ENCODE measurements around the gene NPR3. TPM values are rescaled to one million over a fixed set of nuclear protein-coding genes. Genes with fewer than 3 reads are reported as not detected.

The NPR3 gene
- total RNA-seq, 3 donors from 2014 or later: 1.9 to 44.2 (median 2.0) TPM

DNA sequence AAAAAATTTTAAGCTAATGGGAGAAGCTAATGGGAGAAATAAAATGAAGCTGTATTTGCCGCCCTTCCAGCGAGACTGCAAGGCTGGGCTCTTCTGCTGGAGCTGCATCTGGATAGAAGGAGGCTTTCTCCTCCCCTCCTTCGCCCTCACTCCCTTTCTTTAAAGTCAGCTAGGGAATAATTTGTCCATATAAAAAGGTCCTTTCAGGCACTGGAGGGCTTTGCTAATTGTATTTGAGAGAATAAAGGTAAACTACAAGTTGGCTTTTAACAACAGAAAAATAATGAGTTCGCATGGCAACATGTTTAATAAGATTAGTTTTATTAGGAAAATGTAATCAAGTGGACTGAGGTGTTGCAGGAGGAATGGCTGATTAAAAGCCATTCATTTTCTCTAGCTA lies 41.3 kb downstream of the NPR3 start:
- Histone ChIP-seq H3K9me3 (peaks cover 3 to 21% of the 10 kb centered on the region in 2 donors), H3K27me3 (no peaks in the 10 kb centered on the region), H3K4me3 (no peak overlapping the region), H3K4me1 (no peaks in the 10 kb centered on the region), H3K27ac (no peak overlapping the region), H3K36me3 (no peaks in the 10 kb centered on the region)
- intact Hi-C loops (cut with DNase I; ENCODE audit: low total_unique reads): no loop called here
- TF ChIP-seq POLR2A (IDR thresholded peaks at IDR 0.05): no peak
- DNase-seq (ENCODE audit: low spot score in 2 of 2): no peak

DNA sequence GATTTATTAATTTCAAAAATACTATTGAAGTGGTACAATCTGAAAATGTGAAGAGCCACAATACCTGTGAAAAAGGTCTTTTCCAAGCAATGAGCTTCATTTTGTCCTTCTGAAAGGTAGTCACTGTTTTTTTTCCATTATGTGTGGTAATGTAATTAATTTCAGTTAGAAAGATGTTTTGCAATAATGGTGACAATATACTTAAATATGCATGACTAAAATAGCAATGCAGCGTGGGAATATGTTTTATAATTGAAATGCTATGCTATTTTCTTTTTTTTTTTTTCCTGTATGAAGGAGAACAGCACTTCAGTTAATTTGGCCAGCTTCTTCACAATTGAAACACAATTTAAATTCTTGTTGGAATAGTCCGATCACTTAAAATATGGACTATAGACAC lies 41.9 kb downstream of the NPR3 start:
- peaks cover 3 to 15% of the 10 kb centered on the region in 2 donors for H3K9me3 ChIP-seq
- no peaks in the 10 kb centered on the region for H3K4me1 ChIP-seq
- H3K27me3 ChIP-seq: no peaks in the 10 kb centered on the region
- DNase-seq (ENCODE audit: low spot score in 2 of 2): no peak
- H3K36me3 ChIP-seq: no peaks in the 10 kb centered on the region
- H3K27ac ChIP-seq: no peak overlapping the region
- no peak overlapping the region for H3K4me3 ChIP-seq
- intact Hi-C loops (cut with DNase I; ENCODE audit: low total_unique reads): no loop called here
- TF ChIP-seq POLR2AphosphoS5 (IDR thresholded peaks at IDR 0.05) (no peak), POLR2A (IDR thresholded peaks at IDR 0.05) (no peak), CTCF (IDR thresholded peaks at IDR 0.05) (no peak)

DNA sequence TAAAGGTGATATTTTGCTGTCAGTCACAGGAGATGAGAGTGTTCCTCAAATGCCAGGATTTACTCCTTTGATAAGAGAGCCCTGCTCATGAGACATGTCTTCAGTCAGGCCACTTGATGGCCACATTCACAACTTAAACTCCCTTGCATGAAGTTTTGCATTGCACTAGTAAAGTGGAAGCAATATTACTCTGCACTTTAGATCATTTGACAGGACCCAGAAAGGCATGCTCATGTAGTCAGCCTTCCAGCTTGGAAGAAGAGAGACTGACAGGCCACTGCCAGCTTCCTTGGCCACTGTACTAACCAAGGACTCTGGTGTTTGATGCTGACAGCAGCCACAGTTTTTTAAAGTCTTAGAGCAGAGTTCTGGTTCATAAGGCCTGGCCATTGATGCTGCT lies 42.6 kb downstream of the NPR3 start:
- intact Hi-C loops (cut with DNase I; ENCODE audit: low total_unique reads): no loop called here
- Histone ChIP-seq H3K4me3 (no peak overlapping the region), H3K9me3 (peaks cover 3 to 9% of the 10 kb centered on the region in 2 donors), H3K36me3 (no peaks in the 10 kb centered on the region), H3K27me3 (no peaks in the 10 kb centered on the region), H3K4me1 (no peaks in the 10 kb centered on the region), H3K27ac (no peak overlapping the region)
- TF ChIP-seq POLR2A (IDR thresholded peaks at IDR 0.05) (no peak), POLR2AphosphoS5 (IDR thresholded peaks at IDR 0.05) (no peak), CTCF (IDR thresholded peaks at IDR 0.05) (no peak)
- DNase-seq (ENCODE audit: low spot score in 2 of 2): no peak

DNA sequence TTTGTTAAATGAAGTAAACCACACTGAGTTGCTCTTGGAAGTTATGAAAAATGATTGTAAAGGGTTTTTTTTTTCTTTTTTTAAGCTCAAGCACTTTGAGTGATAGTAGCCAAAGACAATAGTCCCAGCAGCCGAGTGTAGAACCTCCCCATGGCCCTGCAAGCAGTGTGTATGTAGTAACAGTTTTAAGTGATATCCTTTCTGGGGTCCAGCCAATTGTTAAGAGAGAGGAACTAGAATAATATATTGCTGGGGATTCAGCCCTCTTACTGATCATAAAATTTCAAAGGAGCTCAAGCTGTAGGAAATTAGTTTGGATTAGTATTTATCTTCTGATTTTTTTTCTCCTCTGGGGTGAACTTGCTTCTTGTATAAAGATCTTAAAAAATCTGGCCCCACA lies 43.2 kb downstream of the NPR3 start:
- DNase-seq (ENCODE audit: low spot score in 2 of 2): no peak
- Histone ChIP-seq H3K27ac (no peak overlapping the region), H3K27me3 (no peaks in the 10 kb centered on the region), H3K9me3 (peaks cover 3 to 9% of the 10 kb centered on the region in 2 donors), H3K4me1 (no peaks in the 10 kb centered on the region), H3K4me3 (no peak overlapping the region), H3K36me3 (no peaks in the 10 kb centered on the region)
- intact Hi-C loops (cut with DNase I; ENCODE audit: low total_unique reads): no loop called here
- no peak for TF ChIP-seq CTCF (IDR thresholded peaks at IDR 0.05)
- no peak for TF ChIP-seq POLR2A (IDR thresholded peaks at IDR 0.05)
- no peak for TF ChIP-seq POLR2AphosphoS5 (IDR thresholded peaks at IDR 0.05)

GRCh38 chr5:32760091-32760509 lies 49.0 kb downstream of the NPR3 start:
- Histone ChIP-seq H3K4me1 (no peaks in the 10 kb centered on the region), H3K36me3 (no peaks in the 10 kb centered on the region), H3K9me3 (peaks cover 0 to 11% of the 10 kb centered on the region in 2 donors), H3K27ac (no peak overlapping the region), H3K4me3 (no peak overlapping the region), H3K27me3 (peaks cover 0 to 2% of the 10 kb centered on the region in 2 donors)
- intact Hi-C loops (cut with DNase I; ENCODE audit: low total_unique reads): no loop called here
- DNase-seq (ENCODE audit: low spot score in 2 of 2): no peak
- TF ChIP-seq POLR2AphosphoS5 (IDR thresholded peaks at IDR 0.05) (no peak), POLR2A (IDR thresholded peaks at IDR 0.05) (no peak), CTCF (IDR thresholded peaks at IDR 0.05) (no peak)

- Histone ChIP-seq H3K9me3 (peaks cover 0 to 11% of the 10 kb centered on the region in 2 donors), H3K27ac (no peak overlapping the region), H3K4me1 (no peaks in the 10 kb centered on the region), H3K36me3 (no peaks in the 10 kb centered on the region), H3K27me3 (peaks cover 0 to 6% of the 10 kb centered on the region in 2 donors), H3K4me3 (no peak overlapping the region)
- intact Hi-C loops (cut with DNase I; ENCODE audit: low total_unique reads): no loop called here
- no peak for DNase-seq (ENCODE audit: low spot score in 2 of 2)
- TF ChIP-seq POLR2AphosphoS5 (IDR thresholded peaks at IDR 0.05) (no peak), POLR2A (IDR thresholded peaks at IDR 0.05) (no peak), CTCF (IDR thresholded peaks at IDR 0.05) (no peak)
Observed at GRCh38 chr5:32765266-32765665, 54.1 kb downstream of the NPR3 start.

Measured in breast epithelium (tissue), 4 donors.